ENCODE data around the gene LTO1.

- TF ChIP-seq ZNF274 (IDR thresholded peaks at IDR 0.05; ENCODE audit: low read depth, low read length), result no peak
- no peak for TF ChIP-seq YY1 (IDR thresholded peaks at IDR 0.05; ENCODE audit: insufficient read depth, insufficient read length)
Observed at GRCh38 chr11:69721106-69721505, 46.0 kb upstream of the LTO1 start.
